Suprapubic skin (tissue), 4 donors: Measurements from ENCODE around the gene FLVCR2.

ENCODE experiments used
- CTCF ChIP-seq, 2 donors: fragments of 200-600 bp in 1 of 2; fragments of 450-650 bp in 1 of 2; sonication (generic) in 1 of 2; IDR thresholded peaks; one replicate each; pipeline ENCODE4 v1.5.1; 2016 to 2019; ENCODE audit warnings: antibody characterized with exemption in 2 of 2, mild to moderate bottlenecking in 1 of 2, moderate library complexity in 1 of 2
- POLR2A ChIP-seq, 2 donors: fragments of 450-650 bp; IDR thresholded peaks; one replicate each; pipeline ENCODE4 v1.6.1; 2017; ENCODE audit warnings: antibody characterized with exemption in 2 of 2, mild to moderate bottlenecking in 2 of 2, moderate library complexity in 2 of 2
- POLR2AphosphoS5 ChIP-seq, 3 donors: sonication (generic); formaldehyde crosslinking; IDR thresholded peaks; one replicate each; pipeline ENCODE4 v1.6.1; 2017; ENCODE audit warnings: antibody characterized with exemption in 3 of 3

GRCh38 chr14:75602503-75602902 lies 24.1 kb downstream of the FLVCR2 start:
- TF ChIP-seq CTCF (IDR thresholded peaks at IDR 0.05) (no peak), POLR2A (IDR thresholded peaks at IDR 0.05) (no peak), POLR2AphosphoS5 (IDR thresholded peaks at IDR 0.05) (no peak)
